ENCODE data around the gene ARFGAP2.
A peak's percentile ranks its signal among the peaks of the same experiment; 100 is the strongest.
"Not testable (repeated sequence)": the region's sequence is repeated elsewhere in the genome, so short reads cannot be mapped to it uniquely, and the experiment has no call there.

The ARFGAP2 gene

GRCh38 chr11:47176328-47177228 lies at the start of gene ARFGAP2:
Gene ARFGAP2 (minus strand): TSS chr11:47176879. CDS start chr11:47176853, 26 bp downstream.
- peak; percentile 97 for DNase-seq

GRCh38 chr11:47225552-47226400 lies 49.1 kb upstream of the ARFGAP2 start:
- no peak for DNase-seq

GRCh38 chr11:47222696-47223095 lies 46.0 kb upstream of the ARFGAP2 start:
- no peak for DNase-seq

GRCh38 chr11:47220401-47220821 lies 43.7 kb upstream of the ARFGAP2 start:
- no peak for DNase-seq

GRCh38 chr11:47216121-47216798 lies 39.6 kb upstream of the ARFGAP2 start:
- DNase-seq: peak; percentile 56

- DNase-seq: no peak
Measured at GRCh38 chr11:47215366-47215910, 38.8 kb upstream of the ARFGAP2 start.

- peak; percentile 82 for DNase-seq
Measured at GRCh38 chr11:47213950-47214565, 37.4 kb upstream of the ARFGAP2 start.

GRCh38 chr11:47212938-47213337 lies 36.3 kb upstream of the ARFGAP2 start:
- DNase-seq: no peak

- DNase-seq: no peak
Measured at GRCh38 chr11:47208628-47209027, 31.9 kb upstream of the ARFGAP2 start.

- DNase-seq: not testable (repeated sequence)
Measured at GRCh38 chr11:47208008-47208552, 31.4 kb upstream of the ARFGAP2 start.

GRCh38 chr11:47207459-47207858 lies 30.8 kb upstream of the ARFGAP2 start:
- DNase-seq: no peak

- DNase-seq: not testable (repeated sequence)
Measured at GRCh38 chr11:47206577-47206976, 29.9 kb upstream of the ARFGAP2 start.

GRCh38 chr11:47204637-47204989 lies 27.9 kb upstream of the ARFGAP2 start:
- DNase-seq: no peak

- DNase-seq: no peak
Measured at GRCh38 chr11:47202576-47202975, 25.9 kb upstream of the ARFGAP2 start.

- DNase-seq: no peak
Measured at GRCh38 chr11:47201015-47201414, 24.3 kb upstream of the ARFGAP2 start.

- DNase-seq: not testable (repeated sequence)
Measured at GRCh38 chr11:47198161-47198560, 21.5 kb upstream of the ARFGAP2 start.

GRCh38 chr11:47192111-47192510 lies 15.4 kb upstream of the ARFGAP2 start:
- DNase-seq: no peak

GRCh38 chr11:47191137-47191536 lies 14.5 kb upstream of the ARFGAP2 start:
- not testable (repeated sequence) for DNase-seq

- no peak for DNase-seq
Measured at GRCh38 chr11:47189100-47189834, 12.6 kb upstream of the ARFGAP2 start.

- no peak for DNase-seq
Measured at GRCh38 chr11:47188259-47188658, 11.6 kb upstream of the ARFGAP2 start.

GRCh38 chr11:47187723-47188122 lies 11.0 kb upstream of the ARFGAP2 start:
- DNase-seq: no peak
